COR-L47 (cell line): ENCODE results near the gene ANK3.
A peak's percentile ranks its signal among the peaks of the same experiment; 100 is the strongest.

Experiments
- DNase-seq: peaks from one replicate; lab custom pipeline; 2025; lab: John Stamatoyannopoulos, UW

Gene ANK3

GRCh38 chr10:60389413-60390025, at the start of gene ANK3:
Gene ANK3 (minus strand): TSS chr10:60389875. CDS start chr10:60389538, 337 bp downstream.
- DNase-seq: peak; percentile 21

GRCh38 chr10:60434418-60435046, 44.9 kb upstream of the ANK3 start:
- peak; percentile 58 for DNase-seq

GRCh38 chr10:60433684-60434083, 44.0 kb upstream of the ANK3 start:
- no peak for DNase-seq

GRCh38 chr10:60430836-60431597, 41.3 kb upstream of the ANK3 start:
- DNase-seq: no peak

GRCh38 chr10:60430017-60430416, 40.3 kb upstream of the ANK3 start:
- DNase-seq: no peak

- no peak for DNase-seq
These were observed 39.6 kb upstream of the ANK3 start for GRCh38 chr10:60429084-60429849.

- DNase-seq: no peak
These were observed 38.7 kb upstream of the ANK3 start for GRCh38 chr10:60428387-60428737.

GRCh38 chr10:60427709-60428386, 38.2 kb upstream of the ANK3 start:
- DNase-seq: no peak

- DNase-seq: no peak
These were observed 37.5 kb upstream of the ANK3 start for GRCh38 chr10:60427148-60427547.

- no peak for DNase-seq
These were observed 36.8 kb upstream of the ANK3 start for GRCh38 chr10:60426425-60426824.

GRCh38 chr10:60425392-60426110, 35.9 kb upstream of the ANK3 start:
- no peak for DNase-seq

GRCh38 chr10:60424971-60425370, 35.3 kb upstream of the ANK3 start:
- DNase-seq: no peak

GRCh38 chr10:60423920-60424319, 34.2 kb upstream of the ANK3 start:
- DNase-seq: no peak

- DNase-seq: no peak
These were observed 33.1 kb upstream of the ANK3 start for GRCh38 chr10:60422809-60423208.

- DNase-seq: no peak
These were observed 31.6 kb upstream of the ANK3 start for GRCh38 chr10:60420991-60421894.

- no peak for DNase-seq
These were observed 29.6 kb upstream of the ANK3 start for GRCh38 chr10:60419249-60419648.

GRCh38 chr10:60417901-60418300, 28.2 kb upstream of the ANK3 start:
- DNase-seq: no peak

GRCh38 chr10:60417024-60417423, 27.3 kb upstream of the ANK3 start:
- no peak for DNase-seq

- DNase-seq: no peak
These were observed 25.4 kb upstream of the ANK3 start for GRCh38 chr10:60414877-60415585.

- no peak for DNase-seq
These were observed 24.4 kb upstream of the ANK3 start for GRCh38 chr10:60414111-60414510.
